HEK293 (cell line): ENCODE measurements around the gene DDX27.

ENCODE experiments used
- CTCF ChIA-PET: fragments of 350-600 bp; formaldehyde crosslinking; extraction: SDS; loops from one replicate; lab custom pipeline; 2021; ENCODE audit warnings: antibody characterized with exemption; lab: Yijun Ruan, JAX
- POLR2A ChIA-PET: fragments of 300-600 bp; formaldehyde crosslinking; extraction: SDS; loops from one replicate; lab custom pipeline; 2020; ENCODE audit warnings: antibody characterized with exemption, inconsistent platforms; lab: Yijun Ruan, JAX
- H3K27ac ChIP-seq: fragments of 200-500 bp; sonication (Bioruptor generic); 2 replicates; pipeline ENCODE4 v1.5.1; 2014; ENCODE audit warnings: low read depth, low read length, control low read depth, inconsistent platforms; ENCODE audit errors: extremely low read depth
- H3K36me3 ChIP-seq, 2 experiments: fragments of 200-500 bp in 1 of 2; sonication (Bioruptor generic) in 1 of 2; 1 replicate in 1 of 2; 2 replicates in 1 of 2; pipeline ENCODE4 v1.5.1; 2014 to 2017; ENCODE audit warnings: inconsistent platforms in 2 of 2, low read length in 2 of 2; ENCODE audit not compliant: control insufficient read depth in 2 of 2, insufficient read depth in 1 of 2
- H3K4me1 ChIP-seq: fragments of 200-500 bp; sonication (Bioruptor generic); 2 replicates; pipeline ENCODE4 v1.5.1; 2014; ENCODE audit warnings: mild to moderate bottlenecking, low read length, inconsistent platforms; ENCODE audit not compliant: control insufficient read depth, insufficient read depth
- H3K4me3 ChIP-seq: 2 replicates; pipeline ENCODE4 v1.5.1; 2011; ENCODE audit warnings: low read depth, mild to moderate bottlenecking, control low read depth, low read length, moderate library complexity
- H3K9me3 ChIP-seq: fragments of 200-500 bp; sonication (Bioruptor generic); 2 replicates; pipeline ENCODE4 v1.5.1; 2014; ENCODE audit warnings: low read depth, low read length, inconsistent platforms; ENCODE audit not compliant: control insufficient read depth, insufficient read depth
- KLF10 ChIP-seq: fragments of 450-650 bp; IDR thresholded peaks from 2 replicates; pipeline ENCODE4 v1.5.1; 2018; ENCODE audit warnings: missing biosample characterization, mild to moderate bottlenecking, missing genetic modification characterization
- KLF9 ChIP-seq: fragments of 450-650 bp; formaldehyde crosslinking; IDR thresholded peaks from 2 replicates; pipeline ENCODE4 v1.5.1; 2016; ENCODE audit warnings: missing biosample characterization, missing genetic modification characterization, low read depth
- MYNN ChIP-seq: fragments of 450-650 bp; formaldehyde crosslinking; IDR thresholded peaks from 2 replicates; pipeline ENCODE4 v1.5.1; 2016; ENCODE audit warnings: missing biosample characterization, missing genetic modification characterization, borderline replicate concordance
- SP3 ChIP-seq: fragments of 450-650 bp; formaldehyde crosslinking; IDR thresholded peaks from 2 replicates; pipeline ENCODE4 v1.5.1; 2016; ENCODE audit warnings: missing biosample characterization, missing genetic modification characterization
- ZBTB20 ChIP-seq: fragments of 450-650 bp; formaldehyde crosslinking; IDR thresholded peaks from 2 replicates; pipeline ENCODE4 v1.5.1; 2016; ENCODE audit warnings: missing biosample characterization, missing genetic modification characterization
- ZBTB6 ChIP-seq: fragments of 450-650 bp; formaldehyde crosslinking; IDR thresholded peaks from 2 replicates; pipeline ENCODE4 v1.5.1; 2017; ENCODE audit warnings: missing biosample characterization, missing genetic modification characterization
- ZFHX2 ChIP-seq: fragments of 450-650 bp; formaldehyde crosslinking; conservative IDR thresholded peaks from 2 replicates; pipeline ENCODE4 v1.5.1; 2016; ENCODE audit warnings: missing biosample characterization, missing genetic modification characterization
- ZNF138 ChIP-seq: fragments of 450-650 bp; formaldehyde crosslinking; IDR thresholded peaks from 2 replicates; pipeline ENCODE4 v1.5.1; 2016; ENCODE audit warnings: missing biosample characterization, missing genetic modification characterization, borderline replicate concordance
- ZNF146 ChIP-seq: fragments of 450-650 bp; formaldehyde crosslinking; IDR thresholded peaks from 2 replicates; pipeline ENCODE4 v1.5.1; 2016; ENCODE audit warnings: missing biosample characterization, missing genetic modification characterization
- ZNF174 ChIP-seq: fragments of 450-650 bp; formaldehyde crosslinking; IDR thresholded peaks from 2 replicates; pipeline ENCODE4 v1.5.0; 2017; ENCODE audit warnings: missing biosample characterization, mild to moderate bottlenecking, missing genetic modification characterization
- ZNF202 ChIP-seq: fragments of 450-650 bp; formaldehyde crosslinking; IDR thresholded peaks from 2 replicates; pipeline ENCODE4 v1.5.1; 2016; ENCODE audit warnings: missing biosample characterization, missing genetic modification characterization, borderline replicate concordance
- ZNF223 ChIP-seq: fragments of 450-650 bp; formaldehyde crosslinking; IDR thresholded peaks from 2 replicates; pipeline ENCODE4 v1.5.1; 2016; ENCODE audit warnings: missing biosample characterization, missing genetic modification characterization
- ZNF335 ChIP-seq: fragments of 450-650 bp; formaldehyde crosslinking; conservative IDR thresholded peaks from 2 replicates; pipeline ENCODE4 v1.5.1; 2016; ENCODE audit warnings: missing biosample characterization, missing genetic modification characterization
- ZNF433 ChIP-seq: fragments of 450-650 bp; formaldehyde crosslinking; IDR thresholded peaks from 2 replicates; pipeline ENCODE4 v1.5.1; 2016; ENCODE audit warnings: missing biosample characterization, missing genetic modification characterization, low read depth
- ZNF529 ChIP-seq: fragments of 450-650 bp; formaldehyde crosslinking; IDR thresholded peaks from 2 replicates; pipeline ENCODE4 v1.5.1; 2017; ENCODE audit warnings: missing genetic modification characterization, missing biosample characterization; ENCODE audit not compliant: insufficient replicate concordance
- ZNF549 ChIP-seq: fragments of 450-650 bp; IDR thresholded peaks from 2 replicates; pipeline ENCODE4 v1.5.1; 2018; ENCODE audit warnings: missing biosample characterization, missing genetic modification characterization, mild to moderate bottlenecking, inconsistent platforms, moderate library complexity
- ZNF610 ChIP-seq: fragments of 450-650 bp; formaldehyde crosslinking; IDR thresholded peaks from 2 replicates; pipeline ENCODE4 v1.5.1; 2016; ENCODE audit warnings: missing biosample characterization, missing genetic modification characterization, borderline replicate concordance
- ZNF660 ChIP-seq: fragments of 450-650 bp; IDR thresholded peaks from 2 replicates; pipeline ENCODE4 v1.5.1; 2018; ENCODE audit warnings: missing biosample characterization, mild to moderate bottlenecking, missing genetic modification characterization
- ZNF664 ChIP-seq: fragments of 450-650 bp; formaldehyde crosslinking; IDR thresholded peaks from 2 replicates; pipeline ENCODE4 v1.5.1; 2016; ENCODE audit warnings: missing biosample characterization, missing genetic modification characterization
- ZNF704 ChIP-seq: fragments of 450-650 bp; formaldehyde crosslinking; IDR thresholded peaks from 2 replicates; pipeline ENCODE4 v1.5.1; 2016; ENCODE audit warnings: missing biosample characterization, missing genetic modification characterization
- ZNF707 ChIP-seq: fragments of 450-650 bp; formaldehyde crosslinking; IDR thresholded peaks from 2 replicates; pipeline ENCODE4 v1.5.1; 2016; ENCODE audit warnings: missing biosample characterization, missing genetic modification characterization
- ZNF830 ChIP-seq: fragments of 450-650 bp; IDR thresholded peaks from 2 replicates; pipeline ENCODE4 v1.5.0; 2018; ENCODE audit warnings: missing biosample characterization, missing genetic modification characterization, low read depth, mild to moderate bottlenecking, moderate library complexity

Gene DDX27

GRCh38 chr20:49203746-49204145, 15.5 kb upstream of the DDX27 start:
- H3K36me3 ChIP-seq: no peaks in the 10 kb centered on the region
- ChIA-PET CTCF (interaction anchor here (1.0 kb wide), 1 partner anchor 14 kb away, joined by 8 read pairs; no protein-coding TSS in a partner anchor), POLR2A (no interaction called here)
- H3K27ac ChIP-seq: no peak overlapping the region
- no peaks in the 10 kb centered on the region for H3K4me1 ChIP-seq
- H3K4me3 ChIP-seq: no peak overlapping the region
- TF ChIP-seq ZBTB20: no peak
- no peak for TF ChIP-seq ZNF335 (tag by site-specific recombination)
- no peak for TF ChIP-seq ZFHX2 (tag by site-specific recombination)
- TF ChIP-seq ZNF664 (tag by site-specific recombination): no peak
- no peak for TF ChIP-seq ZNF549 (tag by site-specific recombination)
- no peak for TF ChIP-seq ZNF223 (tag by site-specific recombination)
- TF ChIP-seq ZNF146 (tag by site-specific recombination): no peak
- TF ChIP-seq KLF9 (tag by site-specific recombination): no peak
- TF ChIP-seq ZNF202 (tag by site-specific recombination): no peak
- TF ChIP-seq ZNF707: no peak
- TF ChIP-seq, all 188 proteins: peak for 0
- H3K9me3 ChIP-seq: no peaks in the 10 kb centered on the region

- Histone ChIP-seq H3K4me3 (no peak overlapping the region), H3K4me1 (no peaks in the 10 kb centered on the region), H3K36me3 (no peaks in the 10 kb centered on the region), H3K9me3 (no peaks in the 10 kb centered on the region), H3K27ac (no peak overlapping the region)
- ChIA-PET POLR2A (interaction anchor here (1.1 kb wide), 1 partner anchor 26 kb away, joined by 4 read pairs; no protein-coding TSS in a partner anchor), CTCF (interaction anchor here (0.6 to 1.9 kb wide), 3 partner anchors 10 to 147 kb away, joined by 3 to 11 read pairs (median 4); no protein-coding TSS in a partner anchor)
- TF ChIP-seq ZNF660 (no peak), ZNF174 (tag by site-specific recombination) (no peak), ZNF529 (tag by site-specific recombination) (no peak), KLF10 (tag by site-specific recombination) (no peak), ZNF704 (no peak), ZNF433 (tag by site-specific recombination) (no peak), MYNN (tag by site-specific recombination) (no peak), ZBTB6 (tag by site-specific recombination) (no peak), ZNF138 (tag by site-specific recombination) (no peak), SP3 (tag by site-specific recombination) (no peak), ZNF610 (tag by site-specific recombination) (no peak), ZNF830 (tag by site-specific recombination) (no peak)
These were observed 12.1 kb upstream of the DDX27 start for GRCh38 chr20:49207076-49207475.
